Neural cell (in vitro differentiated cells): ENCODE data around the gene SUSD3. TPM values are rescaled to one million over a fixed set of nuclear protein-coding genes. Genes with fewer than 3 reads are reported as not detected.

ENCODE experiments used
- H2AFZ ChIP-seq: fragments of 200-600, 300-800 bp; sonication (generic), shearing (Covaris generic); 2 replicates; pipeline ENCODE4 v1.6.0; 2014; ENCODE audit warnings: low read depth, mild to moderate bottlenecking, antibody characterized with exemption, low read length, moderate library complexity
- H3F3A ChIP-seq: fragments of 200-600 bp; shearing (Covaris generic); 2 replicates; pipeline ENCODE4 v1.6.1; 2016; ENCODE audit warnings: mild to moderate bottlenecking, moderate library complexity, mixed read lengths, antibody characterized with exemption, low read length; ENCODE audit not compliant: insufficient read depth, poor library complexity, severe bottlenecking
- H3K27ac ChIP-seq: fragments of 200-600, 300-800 bp; sonication (generic), shearing (Covaris generic); 2 replicates; pipeline ENCODE4 v1.5.1; 2014; ENCODE audit warnings: mild to moderate bottlenecking, low read length, moderate library complexity
- H3K27me3 ChIP-seq: fragments of 300-800, 200-600 bp; sonication (generic), shearing (Covaris generic); 2 replicates; pipeline ENCODE4 v1.6.0; 2014; ENCODE audit warnings: mild to moderate bottlenecking, low read depth, low read length, moderate library complexity; ENCODE audit not compliant: insufficient read depth
- H3K36me3 ChIP-seq: fragments of 300-800, 200-600 bp; sonication (generic), shearing (Covaris generic); 2 replicates; pipeline ENCODE4 v1.5.1; 2014; ENCODE audit warnings: mild to moderate bottlenecking, antibody characterized with exemption, low read length, moderate library complexity; ENCODE audit not compliant: insufficient read depth
- H3K4me2 ChIP-seq: fragments of 300-800, 200-600 bp; sonication (generic), shearing (Covaris generic); 2 replicates; pipeline ENCODE4 v1.6.0; 2014; ENCODE audit warnings: mild to moderate bottlenecking, low read length
- H3K4me3 ChIP-seq: fragments of 300-800, 200-600 bp; sonication (generic), shearing (Covaris generic); 2 replicates; pipeline ENCODE4 v1.5.1; 2014; ENCODE audit warnings: mild to moderate bottlenecking, low read length, moderate library complexity
- H3K79me2 ChIP-seq: fragments of 200-600 bp; shearing (Covaris generic); replicated peaks from 2 replicates; pipeline ENCODE4 v1.6.0; 2014; ENCODE audit warnings: mild to moderate bottlenecking, low read length, moderate library complexity; ENCODE audit not compliant: insufficient read depth
- H3K9ac ChIP-seq: fragments of 300-800, 200-600 bp; sonication (generic), shearing (Covaris generic); 2 replicates; pipeline ENCODE4 v1.6.1; 2016; ENCODE audit warnings: mild to moderate bottlenecking, low read length, mixed read lengths
- H3K9me2 ChIP-seq: fragments of 200-600 bp; shearing (Covaris generic); 2 replicates; pipeline ENCODE4 v1.6.1; 2016; ENCODE audit warnings: mild to moderate bottlenecking, low read length, mixed read lengths; ENCODE audit not compliant: insufficient read depth
- H3K9me3 ChIP-seq: fragments of 200-600, 300-800 bp; sonication (generic), shearing (Covaris generic); 2 replicates; pipeline ENCODE4 v1.6.1; 2016; ENCODE audit warnings: mild to moderate bottlenecking, mixed run types, low read length, moderate library complexity, mixed read lengths
- H4K20me1 ChIP-seq: fragments of 200-600 bp; shearing (Covaris generic); 2 replicates; pipeline ENCODE4 v1.6.1; 2016; ENCODE audit warnings: mild to moderate bottlenecking, mixed run types; ENCODE audit not compliant: insufficient read depth
- EP300 ChIP-seq: fragments of 450-650 bp; conservative IDR thresholded peaks from 2 replicates; pipeline ENCODE4 v1.6.1; 2014; ENCODE audit warnings: antibody characterized with exemption, mild to moderate bottlenecking, moderate library complexity; ENCODE audit not compliant: poor library complexity, severe bottlenecking
- EZH2 ChIP-seq: fragments of 200-600, 300-800 bp; shearing (Covaris generic), sonication (generic); IDR thresholded peaks from 2 replicates; pipeline ENCODE4 v1.6.1; 2014; ENCODE audit warnings: antibody characterized with exemption, low read length, borderline replicate concordance, mild to moderate bottlenecking; ENCODE audit not compliant: insufficient read depth, poor library complexity, severe bottlenecking
- MXI1 ChIP-seq: fragments of 450-650 bp; conservative IDR thresholded peaks from 2 replicates; pipeline ENCODE4 v1.6.1; 2014; ENCODE audit warnings: antibody characterized with exemption, mild to moderate bottlenecking; ENCODE audit not compliant: poor library complexity, severe bottlenecking
- POLR2AphosphoS5 ChIP-seq: IDR thresholded peaks from 2 replicates; pipeline ENCODE4 v1.6.1; 2012
- RAD21 ChIP-seq: fragments of 450-650 bp; conservative IDR thresholded peaks from 2 replicates; pipeline ENCODE4 v1.6.1; 2014; ENCODE audit warnings: antibody characterized with exemption, mild to moderate bottlenecking, moderate library complexity
- SMC3 ChIP-seq: fragments of 450-650 bp; conservative IDR thresholded peaks from 2 replicates; pipeline ENCODE4 v1.6.1; 2014; ENCODE audit warnings: antibody characterized with exemption, mild to moderate bottlenecking, moderate library complexity; ENCODE audit not compliant: poor library complexity
- TAF1 ChIP-seq: IDR thresholded peaks from 2 replicates; pipeline ENCODE4 v1.6.1; 2012; ENCODE audit warnings: low read depth
- polyA plus RNA-seq: library from polyadenylated mRNA; depleted of rRNA; stranded (reverse); fragments of >200 nt; gene quantifications from 2 replicates; pipeline ENCODE4 v1.2.3, GENCODE V29; 2014
- TF ChIP-seq, protein P1 (sequence below): IDR thresholded peaks from 2 replicates; pipeline ENCODE4 v1.6.1; 2012; ENCODE audit warnings: borderline replicate concordance
- TF ChIP-seq, protein P2 (sequence below): fragments of 450-650 bp; IDR thresholded peaks from 2 replicates; pipeline ENCODE4 v1.5.1; 2014; ENCODE audit warnings: antibody characterized with exemption, mild to moderate bottlenecking, moderate library complexity; ENCODE audit not compliant: poor library complexity, severe bottlenecking

SUSD3 gene
- polyA plus RNA-seq, 1 donor from 2014 or later: not detected

DNA sequence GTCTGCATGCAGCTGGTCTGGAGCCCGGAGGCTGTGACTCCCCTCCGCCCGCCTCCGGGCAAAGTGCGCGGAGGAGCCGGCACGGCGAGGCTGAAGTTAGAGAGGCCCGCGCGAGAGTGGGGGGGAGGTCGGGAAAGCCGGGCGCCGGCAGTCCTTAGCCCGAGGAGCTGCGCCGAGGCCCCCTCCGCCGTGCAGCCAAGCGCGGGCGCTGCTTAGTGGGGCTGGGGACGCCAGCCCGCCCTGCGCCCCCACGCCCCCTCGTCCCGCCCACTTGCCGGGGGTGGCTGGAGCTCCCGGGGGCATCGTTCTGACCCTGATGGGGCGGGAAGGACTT, 75.1 kb downstream of the SUSD3 start:
- no peaks in the 10 kb centered on the region for H3K36me3 ChIP-seq
- H3K9me2 ChIP-seq: no peaks in the 10 kb centered on the region
- peak overlapping the region; percentile 67 for H3K9ac ChIP-seq
- TF ChIP-seq TAF1: no peak
- TF ChIP-seq, protein P1, sequence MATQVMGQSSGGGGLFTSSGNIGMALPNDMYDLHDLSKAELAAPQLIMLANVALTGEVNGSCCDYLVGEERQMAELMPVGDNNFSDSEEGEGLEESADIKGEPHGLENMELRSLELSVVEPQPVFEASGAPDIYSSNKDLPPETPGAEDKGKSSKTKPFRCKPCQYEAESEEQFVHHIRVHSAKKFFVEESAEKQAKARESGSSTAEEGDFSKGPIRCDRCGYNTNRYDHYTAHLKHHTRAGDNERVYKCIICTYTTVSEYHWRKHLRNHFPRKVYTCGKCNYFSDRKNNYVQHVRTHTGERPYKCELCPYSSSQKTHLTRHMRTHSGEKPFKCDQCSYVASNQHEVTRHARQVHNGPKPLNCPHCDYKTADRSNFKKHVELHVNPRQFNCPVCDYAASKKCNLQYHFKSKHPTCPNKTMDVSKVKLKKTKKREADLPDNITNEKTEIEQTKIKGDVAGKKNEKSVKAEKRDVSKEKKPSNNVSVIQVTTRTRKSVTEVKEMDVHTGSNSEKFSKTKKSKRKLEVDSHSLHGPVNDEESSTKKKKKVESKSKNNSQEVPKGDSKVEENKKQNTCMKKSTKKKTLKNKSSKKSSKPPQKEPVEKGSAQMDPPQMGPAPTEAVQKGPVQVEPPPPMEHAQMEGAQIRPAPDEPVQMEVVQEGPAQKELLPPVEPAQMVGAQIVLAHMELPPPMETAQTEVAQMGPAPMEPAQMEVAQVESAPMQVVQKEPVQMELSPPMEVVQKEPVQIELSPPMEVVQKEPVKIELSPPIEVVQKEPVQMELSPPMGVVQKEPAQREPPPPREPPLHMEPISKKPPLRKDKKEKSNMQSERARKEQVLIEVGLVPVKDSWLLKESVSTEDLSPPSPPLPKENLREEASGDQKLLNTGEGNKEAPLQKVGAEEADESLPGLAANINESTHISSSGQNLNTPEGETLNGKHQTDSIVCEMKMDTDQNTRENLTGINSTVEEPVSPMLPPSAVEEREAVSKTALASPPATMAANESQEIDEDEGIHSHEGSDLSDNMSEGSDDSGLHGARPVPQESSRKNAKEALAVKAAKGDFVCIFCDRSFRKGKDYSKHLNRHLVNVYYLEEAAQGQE: no peak
- TF ChIP-seq MXI1: no peak
- TF ChIP-seq, protein P2, sequence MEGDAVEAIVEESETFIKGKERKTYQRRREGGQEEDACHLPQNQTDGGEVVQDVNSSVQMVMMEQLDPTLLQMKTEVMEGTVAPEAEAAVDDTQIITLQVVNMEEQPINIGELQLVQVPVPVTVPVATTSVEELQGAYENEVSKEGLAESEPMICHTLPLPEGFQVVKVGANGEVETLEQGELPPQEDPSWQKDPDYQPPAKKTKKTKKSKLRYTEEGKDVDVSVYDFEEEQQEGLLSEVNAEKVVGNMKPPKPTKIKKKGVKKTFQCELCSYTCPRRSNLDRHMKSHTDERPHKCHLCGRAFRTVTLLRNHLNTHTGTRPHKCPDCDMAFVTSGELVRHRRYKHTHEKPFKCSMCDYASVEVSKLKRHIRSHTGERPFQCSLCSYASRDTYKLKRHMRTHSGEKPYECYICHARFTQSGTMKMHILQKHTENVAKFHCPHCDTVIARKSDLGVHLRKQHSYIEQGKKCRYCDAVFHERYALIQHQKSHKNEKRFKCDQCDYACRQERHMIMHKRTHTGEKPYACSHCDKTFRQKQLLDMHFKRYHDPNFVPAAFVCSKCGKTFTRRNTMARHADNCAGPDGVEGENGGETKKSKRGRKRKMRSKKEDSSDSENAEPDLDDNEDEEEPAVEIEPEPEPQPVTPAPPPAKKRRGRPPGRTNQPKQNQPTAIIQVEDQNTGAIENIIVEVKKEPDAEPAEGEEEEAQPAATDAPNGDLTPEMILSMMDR: no peak
- TF ChIP-seq POLR2AphosphoS5: no peak
- no peak for TF ChIP-seq SMC3
- no peak for TF ChIP-seq RAD21
- TF ChIP-seq EP300: no peak
- no peak for TF ChIP-seq EZH2
- no peaks in the 10 kb centered on the region for H3K27me3 ChIP-seq
- no peaks in the 10 kb centered on the region for H3F3A ChIP-seq
- no peaks in the 10 kb centered on the region for H4K20me1 ChIP-seq
- peak overlapping the region; percentile 85 for H3K4me3 ChIP-seq
- no peaks in the 10 kb centered on the region for H3K9me3 ChIP-seq
- peak overlapping the region; percentile 62 for H3K4me2 ChIP-seq
- H3K27ac ChIP-seq: no peak overlapping the region
- peak overlapping the region; percentile 65 for H2AFZ ChIP-seq
- no peaks in the 10 kb centered on the region for H3K79me2 ChIP-seq

DNA sequence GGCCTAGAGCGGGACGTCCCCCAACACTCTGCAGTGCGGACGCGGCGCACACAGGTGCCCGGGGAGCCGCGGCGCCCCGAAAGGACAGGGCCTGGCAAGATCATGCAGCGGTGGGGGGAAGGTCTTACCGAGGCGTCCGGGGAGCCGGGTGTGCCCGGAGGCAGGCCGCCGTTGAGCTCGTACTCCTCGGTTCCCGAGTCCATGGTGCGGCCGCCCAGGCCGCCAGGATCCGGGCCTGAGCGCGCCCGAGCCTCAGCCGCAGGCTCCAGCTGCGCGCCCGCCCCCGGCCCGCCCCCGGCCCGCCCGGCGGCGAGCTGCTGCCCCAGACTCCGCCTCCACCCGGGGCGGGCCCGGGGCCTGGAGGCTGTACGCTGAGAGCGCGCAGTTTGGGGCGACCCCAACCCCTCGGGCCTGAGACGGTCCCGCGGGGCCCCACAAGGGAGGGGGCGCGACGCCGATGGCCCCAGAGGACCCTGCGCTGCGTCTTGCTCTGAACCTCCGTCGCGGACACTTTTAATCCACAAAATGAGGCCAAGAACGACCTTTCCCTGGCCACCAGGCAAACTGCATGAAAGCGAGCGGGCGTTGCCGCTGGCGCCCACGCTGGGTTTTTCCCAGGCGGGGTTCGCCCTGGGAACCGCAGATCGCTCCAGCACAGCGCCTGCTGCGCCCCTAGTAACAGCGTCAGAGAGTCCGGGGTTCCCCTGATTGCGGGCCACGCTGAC, 75.7 kb downstream of the SUSD3 start, which contains the start of gene NINJ1:
NINJ1 (minus strand) TSS at position 237 of the 725 bp plus-strand sequence; CDS start at position 203, 34 bp downstream.
- no peaks in the 10 kb centered on the region for H3F3A ChIP-seq
- H3K4me2 ChIP-seq: peak within 1 kb of the TSS; percentile 62
- no peak within 1 kb of the TSS for H3K27ac ChIP-seq
- TF ChIP-seq RAD21: no peak
- TF ChIP-seq, protein P1: peak; percentile 23
- peak within 1 kb of the TSS; percentile 85 for H3K4me3 ChIP-seq
- H3K36me3 ChIP-seq: no peaks in the 10 kb centered on the region
- H2AFZ ChIP-seq: peak within 1 kb of the TSS; percentile 65
- H3K9me3 ChIP-seq: no peaks in the 10 kb centered on the region
- no peaks in the 10 kb centered on the region for H3K27me3 ChIP-seq
- H3K9ac ChIP-seq: peak within 1 kb of the TSS; percentile 67
- H3K79me2 ChIP-seq: no peaks in the 10 kb centered on the region
- H3K9me2 ChIP-seq: no peaks in the 10 kb centered on the region
- H4K20me1 ChIP-seq: no peaks in the 10 kb centered on the region

Other genes with a start within 250 kb of the SUSD3 start
- 25.7 and 26.0 TPM in 2 replicates for gene ZNF484, start 180.7 kb upstream of the SUSD3 start, polyA plus RNA-seq
- 8.3 and 9.3 TPM in 2 replicates for gene FGD3, start 111.2 kb upstream of the SUSD3 start, polyA plus RNA-seq
- gene CARD19, start 37.5 kb downstream of the SUSD3 start, polyA plus RNA-seq: 56.0 and 66.7 TPM in 2 replicates
- gene NINJ1, start 75.5 kb downstream of the SUSD3 start, polyA plus RNA-seq: 2.7 and 7.6 TPM in 2 replicates
- 37.1 and 38.3 TPM in 2 replicates for gene WNK2, start 125.4 kb downstream of the SUSD3 start, polyA plus RNA-seq